A549 (cell line): Measurements from ENCODE around the gene EPS8.

Source experiments
- BHLHE40 ChIP-seq: IDR thresholded peaks from 2 replicates; pipeline ENCODE4 v1.6.1; 2012; ENCODE audit warnings: low read depth, low read length, inconsistent platforms
- HOXB5 ChIP-seq: fragments of 250-450 bp; sonication (Bioruptor Pico); IDR thresholded peaks from 2 replicates; pipeline ENCODE4 v1.5.0; 2020; ENCODE audit warnings: mild to moderate bottlenecking, moderate library complexity
- NR3C1 ChIP-seq: fragments of >200 bp; sonication (Bioruptor Twin); formaldehyde crosslinking; IDR thresholded peaks from 3 replicates; pipeline ENCODE4 v1.6.1; 2017
- POLR2A ChIP-seq: IDR thresholded peaks from 2 replicates; pipeline ENCODE4 v1.6.1; 2012; ENCODE audit warnings: mild to moderate bottlenecking, low read length
- USF2 ChIP-seq: fragments of 450-650 bp; IDR thresholded peaks from 2 replicates; pipeline ENCODE4 v1.6.1; 2014; ENCODE audit warnings: antibody characterized with exemption
- TF ChIP-seq, protein P1 (sequence below): fragments of >200 bp; sonication (Bioruptor Twin); formaldehyde crosslinking; IDR thresholded peaks from 3 replicates; pipeline ENCODE4 v1.5.1; 2016
- TF ChIP-seq, protein P2 (sequence below): IDR thresholded peaks from 2 replicates; pipeline ENCODE4 v1.6.1; 2012

DNA sequence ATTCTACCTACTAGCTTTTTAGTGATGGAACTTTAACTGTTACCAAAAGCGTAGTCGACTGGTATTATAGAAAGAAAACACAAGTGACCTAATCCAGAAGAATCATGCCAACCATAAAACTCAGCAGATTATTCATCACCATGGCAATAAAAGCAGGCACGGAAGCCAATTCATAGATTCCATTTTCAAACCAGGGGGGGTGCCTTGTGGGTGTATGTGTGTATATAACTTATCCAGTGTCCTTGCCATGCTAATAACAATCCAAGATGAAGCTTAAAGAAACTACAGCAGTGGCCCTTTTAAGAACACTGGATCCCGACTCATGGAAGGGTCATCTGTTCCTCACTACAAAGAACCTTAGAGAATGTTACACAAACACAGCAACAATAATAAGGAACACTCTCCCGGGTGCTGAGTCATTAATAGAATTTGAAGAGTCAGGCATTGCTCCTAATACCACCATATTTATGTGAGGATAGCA, 61.0 kb downstream of the EPS8 start:
- TF ChIP-seq POLR2A (no peak), USF2 (no peak), HOXB5 (CRISPR knock-in tag) (no peak), BHLHE40 (no peak), NR3C1 (no peak)
- TF ChIP-seq, protein P1, sequence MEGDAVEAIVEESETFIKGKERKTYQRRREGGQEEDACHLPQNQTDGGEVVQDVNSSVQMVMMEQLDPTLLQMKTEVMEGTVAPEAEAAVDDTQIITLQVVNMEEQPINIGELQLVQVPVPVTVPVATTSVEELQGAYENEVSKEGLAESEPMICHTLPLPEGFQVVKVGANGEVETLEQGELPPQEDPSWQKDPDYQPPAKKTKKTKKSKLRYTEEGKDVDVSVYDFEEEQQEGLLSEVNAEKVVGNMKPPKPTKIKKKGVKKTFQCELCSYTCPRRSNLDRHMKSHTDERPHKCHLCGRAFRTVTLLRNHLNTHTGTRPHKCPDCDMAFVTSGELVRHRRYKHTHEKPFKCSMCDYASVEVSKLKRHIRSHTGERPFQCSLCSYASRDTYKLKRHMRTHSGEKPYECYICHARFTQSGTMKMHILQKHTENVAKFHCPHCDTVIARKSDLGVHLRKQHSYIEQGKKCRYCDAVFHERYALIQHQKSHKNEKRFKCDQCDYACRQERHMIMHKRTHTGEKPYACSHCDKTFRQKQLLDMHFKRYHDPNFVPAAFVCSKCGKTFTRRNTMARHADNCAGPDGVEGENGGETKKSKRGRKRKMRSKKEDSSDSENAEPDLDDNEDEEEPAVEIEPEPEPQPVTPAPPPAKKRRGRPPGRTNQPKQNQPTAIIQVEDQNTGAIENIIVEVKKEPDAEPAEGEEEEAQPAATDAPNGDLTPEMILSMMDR: no peak
- TF ChIP-seq, protein P2, sequence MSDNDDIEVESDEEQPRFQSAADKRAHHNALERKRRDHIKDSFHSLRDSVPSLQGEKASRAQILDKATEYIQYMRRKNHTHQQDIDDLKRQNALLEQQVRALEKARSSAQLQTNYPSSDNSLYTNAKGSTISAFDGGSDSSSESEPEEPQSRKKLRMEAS: no peak
